ENCODE data around the gene RPN1.

The RPN1 gene

GRCh38 chr3:128603313-128603712 lies 47.3 kb downstream of the RPN1 start:
- no peak for DNase-seq
- Histone ChIP-seq H3K9me3 (ENCODE audit: insufficient read depth, low read length, severe bottlenecking) (no peaks in the 10 kb centered on the region), H3K27me3 (ENCODE audit: insufficient read depth, low read length, poor library complexity) (no peaks in the 10 kb centered on the region), H3K27ac (ENCODE audit: low read length) (no peak overlapping the region), H3K4me1 (ENCODE audit: insufficient read depth, low read length) (peaks cover 5% of the 10 kb centered on the region), H3K4me3 (ENCODE audit: low read depth in 1 of 2, low read length in 2 of 2) (no peak overlapping the region), H2AFZ (ENCODE audit: low read depth, low read length) (no peak overlapping the region), H4K20me1 (ENCODE audit: insufficient read depth, low read length) (no peaks in the 10 kb centered on the region), H3K9ac (ENCODE audit: low read depth, low read length) (no peak overlapping the region), H3K4me2 (ENCODE audit: insufficient read depth, low read length) (no peak overlapping the region), H3K79me2 (ENCODE audit: insufficient read depth, low read length) (no peaks in the 10 kb centered on the region), H3K36me3 (ENCODE audit: insufficient read depth, low read length) (no peaks in the 10 kb centered on the region)
- TF ChIP-seq CTCF (IDR thresholded peaks at IDR 0.05; ENCODE audit: borderline replicate concordance, extremely low read depth, low read length, poor library complexity, severe bottlenecking) (no peak), EZH2 (IDR thresholded peaks at IDR 0.05; ENCODE audit: borderline replicate concordance, low read depth, low read length, severe bottlenecking) (no peak)
- ATAC-seq (ENCODE audit: insufficient read depth, low read depth) = no peak

GRCh38 chr3:128598884-128599664 lies 51.5 kb downstream of the RPN1 start:
- no peak overlapping the region for H3K9ac ChIP-seq (ENCODE audit: low read depth, low read length)
- H3K79me2 ChIP-seq (ENCODE audit: insufficient read depth, low read length) = no peaks in the 10 kb centered on the region
- no peaks in the 10 kb centered on the region for H3K4me1 ChIP-seq (ENCODE audit: insufficient read depth, low read length)
- H3K4me3 ChIP-seq (ENCODE audit: low read depth in 1 of 2, low read length in 2 of 2) = no peak overlapping the region
- ATAC-seq (ENCODE audit: insufficient read depth, low read depth) (no peak), DNase-seq (no peak)
- no peak overlapping the region for H2AFZ ChIP-seq (ENCODE audit: low read depth, low read length)
- H3K27me3 ChIP-seq (ENCODE audit: insufficient read depth, low read length, poor library complexity) = no peaks in the 10 kb centered on the region
- H3K27ac ChIP-seq (ENCODE audit: low read length) = no peak overlapping the region
- no peaks in the 10 kb centered on the region for H3K9me3 ChIP-seq (ENCODE audit: insufficient read depth, low read length, severe bottlenecking)
- H4K20me1 ChIP-seq (ENCODE audit: insufficient read depth, low read length) = no peaks in the 10 kb centered on the region
- TF ChIP-seq CTCF (IDR thresholded peaks at IDR 0.05; ENCODE audit: borderline replicate concordance, extremely low read depth, low read length, poor library complexity, severe bottlenecking) = no peak
- TF ChIP-seq EZH2 (IDR thresholded peaks at IDR 0.05; ENCODE audit: borderline replicate concordance, low read depth, low read length, severe bottlenecking) = no peak
- no peak overlapping the region for H3K4me2 ChIP-seq (ENCODE audit: insufficient read depth, low read length)
- H3K36me3 ChIP-seq (ENCODE audit: insufficient read depth, low read length) = no peaks in the 10 kb centered on the region

GRCh38 chr3:128597900-128598299 lies 52.7 kb downstream of the RPN1 start:
- no peak for DNase-seq
- no peaks in the 10 kb centered on the region for H3K27me3 ChIP-seq (ENCODE audit: insufficient read depth, low read length, poor library complexity)
- H3K9ac ChIP-seq (ENCODE audit: low read depth, low read length) = no peak overlapping the region
- no peak overlapping the region for H3K4me2 ChIP-seq (ENCODE audit: insufficient read depth, low read length)
- H3K4me1 ChIP-seq (ENCODE audit: insufficient read depth, low read length) = no peaks in the 10 kb centered on the region
- TF ChIP-seq CTCF (IDR thresholded peaks at IDR 0.05; ENCODE audit: borderline replicate concordance, extremely low read depth, low read length, poor library complexity, severe bottlenecking) (no peak), EZH2 (IDR thresholded peaks at IDR 0.05; ENCODE audit: borderline replicate concordance, low read depth, low read length, severe bottlenecking) (no peak)
- H3K9me3 ChIP-seq (ENCODE audit: insufficient read depth, low read length, severe bottlenecking) = no peaks in the 10 kb centered on the region
- no peaks in the 10 kb centered on the region for H3K36me3 ChIP-seq (ENCODE audit: insufficient read depth, low read length)
- no peak for ATAC-seq (ENCODE audit: insufficient read depth, low read depth)
- H4K20me1 ChIP-seq (ENCODE audit: insufficient read depth, low read length) = no peaks in the 10 kb centered on the region
- no peak overlapping the region for H3K27ac ChIP-seq (ENCODE audit: low read length)
- H3K4me3 ChIP-seq (ENCODE audit: low read depth in 1 of 2, low read length in 2 of 2) = no peak overlapping the region
- H3K79me2 ChIP-seq (ENCODE audit: insufficient read depth, low read length) = no peaks in the 10 kb centered on the region
- no peak overlapping the region for H2AFZ ChIP-seq (ENCODE audit: low read depth, low read length)

All from DND-41 (cell line).